Measurements from ENCODE around the gene FBRSL1.

- TF ChIP-seq POLR2A (IDR thresholded peaks at IDR 0.05), result no peak
- no peak for TF ChIP-seq CTCF (IDR thresholded peaks at IDR 0.05)
- TF ChIP-seq POLR2AphosphoS5 (IDR thresholded peaks at IDR 0.05), result no peak
Measured at GRCh38 chr12:132535019-132535418, 45.1 kb downstream of the FBRSL1 start.

Data from breast epithelium (tissue), 3 donors.